Right lung (tissue), 5 donors: ENCODE measurements around the gene UNC79. TPM values are rescaled to one million over a fixed set of nuclear protein-coding genes. Genes with fewer than 3 reads are reported as not detected.

ENCODE experiments used
- DNase-seq, 2 donors: peaks; one replicate each; pipeline ENCODE4 v3.0.0-alpha.2; 2013
- polyA plus RNA-seq, 5 donors: library from polyadenylated mRNA; unstranded; fragments of 120-200 nt; gene quantifications; one replicate each; pipeline versions ENCODE4 v1.2.1 to v1.2.3, GENCODE V29; 2013; ENCODE audit warnings: inconsistent platforms in 1 of 5, low replicate concordance in 1 of 5; ENCODE audit not compliant: insufficient read length in 5 of 5, insufficient read depth in 1 of 5

Gene UNC79
- polyA plus RNA-seq, 5 donors, result 0.31 to 0.59 (median 0.55) TPM

DNA sequence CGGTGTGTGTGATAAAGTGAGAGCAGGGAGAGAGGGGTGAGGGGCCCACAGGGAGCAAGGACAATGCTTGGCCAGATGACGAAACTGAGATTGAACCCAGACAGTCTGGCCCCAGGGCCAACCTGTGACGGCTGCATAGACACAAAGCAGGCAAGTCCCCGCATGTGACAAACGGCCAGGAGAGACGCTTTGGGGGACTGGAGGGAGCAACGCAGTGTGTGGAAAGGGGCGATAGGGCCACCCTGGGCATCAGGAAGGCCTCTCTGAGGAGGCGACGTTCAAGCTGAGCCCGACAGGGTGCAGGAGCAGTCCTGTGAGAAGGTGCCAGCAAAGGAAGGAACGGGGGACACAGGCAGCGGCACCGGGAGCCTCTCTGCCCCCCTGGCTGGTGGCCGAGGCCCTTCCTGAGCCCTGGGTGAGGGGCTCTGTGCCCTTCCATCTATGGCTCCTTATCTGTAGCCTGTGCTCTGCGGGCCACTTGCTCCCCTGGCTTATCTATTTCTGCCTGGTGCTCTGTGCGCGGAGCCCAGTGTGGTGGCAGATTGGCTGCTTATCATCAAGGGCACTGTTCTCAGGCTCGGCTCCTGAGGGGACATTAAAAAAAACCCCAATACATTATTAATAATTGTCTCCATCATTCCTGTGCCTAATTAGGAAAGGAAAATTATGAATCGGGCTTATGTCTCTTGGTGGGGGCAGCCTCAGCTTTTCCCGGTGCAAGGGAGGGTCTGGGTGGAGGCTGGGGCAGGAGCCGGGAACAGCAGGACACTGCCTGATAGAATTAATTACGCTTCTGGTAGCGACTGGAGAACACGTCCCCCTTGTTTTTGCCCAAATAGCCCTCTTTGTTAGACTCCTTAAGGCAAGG, 317.7 kb downstream of the UNC79 start:
- DNase-seq, result no peak

DNA sequence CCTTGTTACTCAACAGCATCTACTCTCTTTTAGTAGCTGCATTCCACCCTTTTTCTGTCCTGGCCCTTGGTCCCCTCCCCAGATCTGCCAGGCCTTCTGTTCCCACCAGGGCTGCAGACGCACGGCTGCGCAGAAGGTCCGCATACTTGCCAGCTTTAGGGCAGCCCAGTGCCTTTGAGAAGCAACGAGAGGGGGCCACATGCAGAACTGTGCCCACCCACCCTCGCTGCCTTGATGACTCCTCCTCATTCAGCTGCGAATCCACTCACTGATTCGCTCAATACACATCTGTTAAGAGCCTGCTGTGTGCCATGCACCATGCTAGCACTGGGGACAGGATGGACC, 318.3 kb downstream of the UNC79 start:
- DNase-seq, result no peak

DNA sequence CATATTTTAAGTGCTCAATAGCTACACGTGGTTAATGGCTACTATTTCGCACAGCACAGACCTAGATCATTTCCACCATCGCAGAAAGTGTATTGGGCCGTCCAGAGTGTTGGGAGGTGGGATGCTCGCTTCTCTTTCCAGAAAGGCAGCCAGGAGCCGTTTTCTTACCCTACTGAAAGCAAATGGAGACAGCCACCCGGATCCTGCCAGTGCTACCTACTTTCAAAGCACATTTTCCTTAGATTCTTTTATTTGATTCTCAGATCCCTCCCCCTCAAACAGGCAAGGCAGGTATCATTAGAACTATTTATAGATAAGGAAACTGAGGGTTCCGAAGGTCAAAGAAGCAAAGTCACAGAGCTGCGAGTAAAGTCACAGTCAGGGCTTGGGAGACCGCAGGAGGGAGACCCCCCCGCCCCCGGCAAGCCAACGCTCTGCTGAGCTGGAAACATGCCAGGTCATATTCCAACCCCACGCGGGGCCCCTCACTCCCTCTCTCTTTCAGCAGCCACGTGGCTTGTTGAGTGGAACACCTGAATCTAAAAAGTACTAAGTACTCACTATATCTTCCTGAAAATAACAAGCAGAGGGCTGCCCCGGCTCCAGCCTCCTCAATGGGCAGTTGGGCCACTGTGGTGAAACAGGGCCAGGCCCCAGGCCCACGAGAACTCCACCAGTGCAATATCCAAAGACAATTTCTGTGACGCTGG, 321.4 kb downstream of the UNC79 start:
- DNase-seq, result no peak

DNA sequence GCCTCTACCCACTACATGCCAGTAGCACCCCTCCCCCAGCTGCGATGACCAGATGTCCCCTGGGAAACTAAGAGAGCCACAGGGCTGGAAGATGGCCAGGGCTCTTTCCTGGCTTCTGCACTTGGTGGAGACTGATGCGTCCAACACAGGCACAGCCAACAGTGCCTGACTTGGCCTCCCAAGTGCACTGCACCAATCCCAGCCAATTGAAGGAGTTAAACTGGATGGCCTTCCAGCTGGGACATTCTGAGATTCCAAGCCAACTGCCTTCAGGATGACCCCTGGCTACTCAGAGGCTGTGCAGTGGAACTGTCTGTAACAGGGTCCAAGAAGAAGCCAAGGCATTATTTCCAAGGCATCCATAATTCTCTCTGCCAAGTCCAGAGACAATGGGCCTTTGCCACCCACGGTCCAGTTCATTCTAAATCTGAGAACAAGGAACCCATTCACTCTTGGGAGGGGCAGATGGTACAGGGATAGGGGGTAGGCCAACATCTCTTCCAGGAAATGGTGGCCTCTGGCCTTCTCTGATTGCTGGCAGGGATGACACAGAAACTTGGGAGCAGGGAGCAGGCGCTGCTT, 322.3 kb downstream of the UNC79 start:
- no peak for DNase-seq

DNA sequence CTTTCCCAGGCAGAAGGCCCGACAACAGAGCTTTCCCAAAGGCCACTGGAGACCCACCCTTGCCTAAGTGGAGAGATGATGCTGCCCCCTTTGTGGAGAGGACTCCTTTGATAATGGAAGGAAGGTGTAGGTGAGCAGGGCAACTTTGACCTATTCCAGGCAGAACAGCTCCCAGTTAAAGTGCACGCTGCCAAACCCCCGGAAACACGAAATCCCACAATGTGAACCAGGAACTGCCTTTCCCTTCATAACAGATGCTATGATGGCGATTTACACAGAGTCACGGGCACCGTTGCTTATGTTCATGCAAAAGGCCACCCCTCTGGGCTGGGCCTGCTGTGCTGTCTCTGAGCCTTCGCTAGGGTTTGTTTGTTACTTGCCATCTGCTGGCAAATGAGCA, 322.9 kb downstream of the UNC79 start:
- DNase-seq, result no peak

DNA sequence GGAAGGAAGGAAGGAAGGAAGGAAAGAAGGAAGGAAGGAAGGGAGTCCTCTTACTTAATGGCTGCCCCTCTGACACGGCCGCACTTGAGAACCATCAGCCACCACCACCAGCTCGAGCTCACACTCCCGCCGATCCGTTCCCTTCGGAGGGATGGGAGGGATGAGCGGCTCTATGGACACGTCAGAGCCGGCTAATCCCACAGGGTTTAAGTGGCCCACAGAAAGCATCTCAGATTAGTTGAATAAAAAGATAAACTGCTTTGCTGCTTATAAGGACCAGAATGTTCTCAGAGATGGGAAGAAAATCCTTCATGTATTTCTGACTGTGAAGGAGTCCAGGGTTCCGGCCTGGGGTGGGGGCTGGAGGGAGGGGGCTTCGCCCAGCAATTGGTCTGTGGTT, 326.5 kb downstream of the UNC79 start:
- DNase-seq, result no peak

Other genes with a start within 250 kb of the UNC79 start
- 10 to 100 TPM; 29.9 to 37.0 (median 35.3) TPM for gene MOAP1, start 246.0 kb upstream of the UNC79 start, polyA plus RNA-seq
- 10 to 100 TPM; 24.0 to 25.1 (median 24.5) TPM for gene LYSET, start 245.6 kb upstream of the UNC79 start, polyA plus RNA-seq
- gene GON7, start 223.9 kb upstream of the UNC79 start, polyA plus RNA-seq, result 10 to 100 TPM; 13.9 to 16.3 (median 15.4) TPM
- 10 to 100 TPM; 27.7 to 40.6 (median 33.4) TPM for gene UBR7, start 223.7 kb upstream of the UNC79 start, polyA plus RNA-seq
- 10 to 100 TPM; 28.7 to 44.5 (median 39.0) TPM for gene BTBD7, start 97.9 kb upstream of the UNC79 start, polyA plus RNA-seq
- gene COX8C, start 83.8 kb upstream of the UNC79 start, polyA plus RNA-seq, result under 1 TPM; 0.36 to 0.94 (median 0.54) TPM